Measurements from ENCODE around the gene NELFCD.
"Not testable (repeated sequence)": the region's sequence is repeated elsewhere in the genome, so short reads cannot be mapped to it uniquely, and the experiment has no call there.

The NELFCD gene

DNA sequence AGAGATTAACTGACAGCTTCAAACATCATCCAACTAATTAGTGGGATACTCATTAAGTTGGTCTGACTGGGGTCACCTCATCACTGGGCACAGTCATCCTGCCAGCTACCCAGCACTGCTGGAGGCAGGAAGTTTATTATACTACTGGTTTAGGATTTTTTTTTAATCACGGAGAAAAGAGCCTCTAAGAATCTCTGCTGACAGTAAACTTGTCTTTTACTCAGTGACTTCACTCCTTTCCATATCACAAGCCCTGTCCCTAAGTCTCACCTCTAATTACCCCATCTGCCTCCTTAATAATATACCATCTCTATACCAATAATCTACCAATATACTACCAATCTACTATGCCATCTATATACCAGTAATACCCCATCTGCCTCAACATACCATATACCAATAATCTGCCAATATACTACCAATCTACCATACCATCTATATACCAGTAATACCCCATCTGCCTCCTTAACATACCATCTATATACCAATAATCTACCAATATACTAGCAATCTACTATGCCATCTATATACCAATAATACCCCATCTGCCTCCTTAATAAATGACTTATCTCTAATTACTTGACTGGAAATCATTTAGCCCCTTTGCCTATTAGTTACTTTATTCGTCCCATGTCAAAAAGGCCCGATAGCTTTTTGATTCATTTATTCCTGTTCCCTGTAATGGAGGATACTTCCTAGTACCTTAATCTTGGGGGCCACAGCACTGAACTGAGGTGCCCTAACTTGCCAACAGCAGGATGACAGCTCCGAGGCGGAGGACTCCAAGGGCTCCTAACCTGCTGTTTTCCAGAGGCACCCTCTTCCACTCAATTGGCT lies 46.1 kb downstream of the NELFCD start:
- no peak for DNase-seq (ENCODE audit: low read depth)

GRCh38 chr20:59027741-59028320 lies 46.8 kb downstream of the NELFCD start:
- no peak for DNase-seq (ENCODE audit: low read depth)

- no peak for DNase-seq (ENCODE audit: low read depth)
Observed at GRCh38 chr20:59028812-59029211, 47.8 kb downstream of the NELFCD start.

DNA sequence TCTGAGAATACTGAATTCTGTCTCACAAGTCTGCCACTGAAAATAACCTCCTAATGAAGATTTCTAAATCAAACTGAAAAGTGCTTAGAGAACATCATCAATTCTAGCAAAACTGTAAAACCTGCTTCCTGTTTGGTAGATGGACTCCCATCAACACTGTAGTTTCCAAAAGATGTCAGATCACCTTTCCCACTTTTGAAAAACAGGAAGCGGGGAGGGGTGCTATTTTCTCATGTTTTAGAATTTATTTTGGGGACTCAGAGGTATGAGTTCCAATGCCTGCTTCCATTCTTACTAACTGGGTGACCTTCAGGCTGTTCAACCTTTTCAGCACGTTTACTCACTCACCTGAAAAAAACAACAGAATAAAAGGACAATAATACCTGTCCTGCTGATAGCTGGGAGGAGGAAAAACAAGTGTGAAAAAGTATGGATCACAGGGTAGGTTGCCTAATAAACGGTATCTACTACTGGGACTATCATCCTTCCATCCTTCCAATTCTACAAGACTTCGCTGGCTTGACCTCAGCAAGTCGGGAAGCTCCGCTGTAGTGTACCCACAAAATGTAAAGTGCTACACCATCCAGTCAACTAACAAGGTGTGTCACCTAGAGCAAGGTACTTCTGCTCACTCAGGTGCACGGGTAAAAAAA lies 50.0 kb downstream of the NELFCD start:
- no peak for DNase-seq (ENCODE audit: low read depth)

- no peak for DNase-seq (ENCODE audit: low read depth)
Observed at GRCh38 chr20:59031564-59032022, 50.5 kb downstream of the NELFCD start.

DNA sequence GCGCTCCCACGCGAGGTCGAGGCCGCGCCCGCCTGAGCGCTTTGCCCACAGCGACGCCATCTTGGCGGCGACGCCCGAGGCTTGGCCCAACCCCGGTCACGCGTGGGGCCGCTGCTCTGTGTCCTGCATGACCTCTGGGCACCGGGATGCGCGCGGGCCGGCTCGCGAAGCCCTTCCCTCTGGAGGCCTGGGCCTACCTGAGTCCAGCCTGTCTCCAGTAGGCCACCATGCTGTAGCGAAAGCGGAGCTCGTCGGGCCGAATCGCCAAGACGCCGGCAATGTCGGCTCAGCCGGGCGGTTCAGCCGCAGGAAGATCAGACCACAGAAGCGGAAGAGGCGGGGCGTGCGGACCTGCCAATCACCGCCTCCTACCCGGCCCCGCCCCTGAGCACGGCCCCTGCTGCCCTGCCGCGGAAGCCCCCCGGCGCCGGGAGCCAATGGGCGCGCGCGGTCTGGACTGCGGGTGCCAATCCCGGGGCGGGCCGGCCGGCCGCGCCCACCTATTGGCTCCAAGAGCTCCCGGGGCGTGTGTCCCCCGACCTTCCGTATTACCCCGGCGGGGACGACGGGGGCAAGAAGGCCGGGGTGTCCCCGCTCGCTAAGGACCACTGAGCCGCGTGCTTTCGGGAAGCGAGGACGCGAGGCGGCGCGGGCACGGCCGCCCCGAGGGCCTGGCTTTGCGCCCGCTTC lies 51.1 kb downstream of the NELFCD start, which contains the start of gene ATP5F1E:
TSS of gene ATP5F1E (minus strand) at position 313 of the 690 bp plus-strand sequence. CDS start at position 229, 84 bp downstream.
- DNase-seq (ENCODE audit: low read depth), result peak; percentile 80

DNA sequence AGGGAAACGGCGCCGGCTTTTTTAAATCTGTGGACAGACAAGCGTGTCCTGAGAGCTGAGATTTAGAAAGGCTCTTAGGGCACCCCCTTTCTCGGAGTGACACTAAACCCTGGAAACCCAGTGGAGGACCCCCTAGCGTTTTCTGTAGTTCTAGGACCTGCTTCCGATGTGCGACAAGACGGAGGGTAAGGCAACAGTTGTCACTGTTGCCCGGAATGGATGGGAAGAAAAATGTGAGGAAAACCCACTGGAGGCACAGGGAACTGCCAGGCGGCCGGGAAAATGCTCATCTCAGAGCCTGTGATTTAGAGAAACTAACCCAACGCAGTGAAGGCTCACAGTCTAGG lies 51.6 kb downstream of the NELFCD start:
- no peak for DNase-seq (ENCODE audit: low read depth)

GRCh38 chr20:59033093-59033492 lies 52.0 kb downstream of the NELFCD start:
- no peak for DNase-seq (ENCODE audit: low read depth)

GRCh38 chr20:59033616-59034165 lies 52.6 kb downstream of the NELFCD start:
- no peak for DNase-seq (ENCODE audit: low read depth)

DNA sequence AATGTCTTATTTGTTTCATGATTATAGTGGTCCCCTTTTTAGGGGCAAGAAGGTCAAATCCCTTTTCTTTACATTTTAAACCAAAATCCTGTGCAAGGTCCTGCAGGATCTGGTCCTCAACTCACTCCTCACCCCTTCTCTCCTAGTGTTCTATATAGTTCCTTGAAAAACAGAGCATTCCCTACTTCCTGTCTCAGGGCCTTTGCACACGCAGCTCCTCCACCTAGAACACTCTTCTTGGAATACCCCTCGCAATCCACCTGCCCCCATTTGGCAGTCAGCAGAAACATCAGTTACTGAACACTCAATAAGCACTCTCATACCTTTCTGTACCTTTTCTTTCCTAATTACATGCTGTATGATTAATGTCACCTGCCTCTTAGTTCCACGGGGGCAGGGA lies 54.3 kb downstream of the NELFCD start:
- DNase-seq (ENCODE audit: low read depth), result no peak

DNA sequence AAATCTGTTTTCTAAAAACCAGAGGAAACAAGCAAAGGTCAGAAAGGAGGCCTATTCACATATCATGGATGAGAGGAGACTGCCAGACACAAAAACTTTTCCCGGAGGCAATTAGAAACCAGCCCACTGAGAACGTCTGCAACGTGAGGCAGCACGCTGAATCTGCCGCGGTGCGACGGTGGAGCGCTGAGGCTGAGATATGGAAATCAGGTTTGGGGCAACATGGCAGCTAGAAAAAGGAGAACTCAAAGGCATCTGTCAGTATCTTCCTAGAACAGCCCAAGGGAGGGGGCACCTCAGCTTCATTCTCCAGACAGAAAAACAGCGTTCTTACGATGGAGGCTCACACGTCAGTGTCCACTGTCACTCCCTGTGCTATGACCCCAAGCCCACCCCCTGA lies 56.3 kb downstream of the NELFCD start:
- no peak for DNase-seq (ENCODE audit: low read depth)

DNA sequence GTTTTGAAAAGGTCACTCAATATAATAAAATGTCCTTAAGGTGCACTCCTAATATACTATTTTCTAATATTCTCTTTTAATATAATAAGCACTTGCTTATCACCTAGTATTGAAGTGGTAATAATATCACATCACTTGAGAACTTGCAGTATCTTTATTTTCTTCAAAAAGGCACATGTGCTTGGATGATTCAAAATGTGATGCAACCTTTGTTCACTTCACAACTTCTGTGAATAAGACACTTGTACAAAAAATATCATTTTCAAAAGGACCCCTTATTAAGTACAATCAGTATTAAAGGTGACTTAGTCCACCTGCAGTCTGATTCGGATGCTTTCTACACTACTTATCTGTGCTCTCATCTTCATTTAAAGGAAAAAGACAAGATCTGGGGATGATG lies 58.2 kb downstream of the NELFCD start:
- DNase-seq (ENCODE audit: low read depth), result no peak

- DNase-seq (ENCODE audit: low read depth), result no peak
Observed at GRCh38 chr20:59040667-59041066, 59.6 kb downstream of the NELFCD start.

DNA sequence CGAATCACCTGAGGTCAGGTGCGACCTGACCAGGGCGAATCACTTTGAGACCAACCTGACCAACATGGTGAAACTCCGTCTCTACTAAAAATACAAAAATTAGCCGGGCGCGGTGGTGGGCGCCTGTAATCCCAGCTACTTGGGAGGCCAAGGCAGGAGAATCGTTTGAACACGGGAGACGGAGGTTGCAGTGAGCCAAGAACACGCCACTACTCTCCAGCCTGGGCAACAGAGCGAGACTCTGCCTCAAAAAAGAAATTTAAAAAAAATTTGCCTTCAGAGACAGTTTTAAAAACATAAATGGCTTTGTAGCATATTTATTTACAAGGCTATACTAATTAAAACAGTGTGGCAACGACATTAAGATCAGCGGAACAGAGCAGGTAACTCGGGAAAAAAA lies 60.4 kb downstream of the NELFCD start:
- not testable (repeated sequence) for DNase-seq (ENCODE audit: low read depth)

DNA sequence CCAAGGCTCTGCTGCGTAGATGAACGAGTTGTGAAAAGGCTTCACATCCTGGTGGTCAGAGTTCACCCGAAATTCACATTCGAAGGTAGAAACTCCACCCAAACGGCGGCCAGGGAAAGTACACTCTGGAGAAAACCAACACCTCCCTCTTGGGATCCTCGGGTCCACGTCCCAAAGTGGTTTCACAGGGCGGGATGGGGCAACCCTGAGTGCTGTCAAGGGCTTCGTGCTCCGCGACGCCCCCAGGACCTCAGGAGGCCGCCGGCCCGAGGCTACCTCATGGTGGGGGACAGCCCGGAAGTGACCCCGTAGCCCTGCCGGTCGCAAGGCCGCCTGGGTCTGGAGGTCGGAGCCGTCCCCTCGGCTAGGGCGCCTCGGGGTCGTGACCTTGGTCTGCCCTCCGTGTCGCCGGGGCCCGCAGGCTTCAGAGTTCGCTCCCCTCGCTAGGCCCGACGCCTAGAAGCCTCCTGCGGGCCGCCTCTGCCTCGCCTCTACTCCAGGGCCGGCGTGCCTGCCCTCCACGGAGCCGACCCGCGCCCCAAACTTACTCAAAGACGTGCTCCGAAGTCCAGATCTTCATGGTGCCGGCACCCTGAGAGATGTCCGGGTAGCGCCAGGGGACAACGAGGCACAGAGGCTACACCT lies 61.2 kb downstream of the NELFCD start, which contains the start of gene PRELID3B:
TSS of gene PRELID3B (minus strand) at position 636 of the 645 bp plus-strand sequence. CDS start at position 580, 56 bp downstream.
- DNase-seq (ENCODE audit: low read depth), result no peak

GRCh38 chr20:59042796-59043631 lies 62.0 kb downstream of the NELFCD start:
- peak; percentile 71 for DNase-seq (ENCODE audit: low read depth)

GRCh38 chr20:59043698-59044097 lies 62.6 kb downstream of the NELFCD start:
- no peak for DNase-seq (ENCODE audit: low read depth)

- no peak for DNase-seq (ENCODE audit: low read depth)
Observed at GRCh38 chr20:59044295-59044694, 63.2 kb downstream of the NELFCD start.
